ENCODE data around the gene PLA2G5.

The PLA2G5 gene

DNA sequence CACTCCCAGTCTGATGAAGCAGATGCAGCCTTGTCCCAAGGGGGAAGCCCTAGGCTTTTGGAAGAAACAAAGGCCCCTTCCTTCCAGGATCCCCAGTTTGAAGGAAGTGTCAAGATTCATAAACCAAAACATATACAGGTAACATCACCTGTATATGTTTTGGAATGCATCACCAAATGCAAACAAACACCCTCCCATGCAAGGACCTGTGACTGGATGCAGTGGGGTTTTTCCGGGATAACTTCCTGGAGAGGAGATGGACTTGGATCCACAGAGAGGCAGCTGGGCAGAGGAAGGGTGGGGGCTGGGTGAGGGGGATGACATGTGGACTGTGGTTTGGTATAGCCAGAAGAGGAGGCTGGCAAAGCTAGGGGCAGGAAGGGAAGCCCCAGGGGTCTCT lies 67.6 kb downstream of the PLA2G5 start:
- H3K4me3 ChIP-seq (ENCODE audit: low read length): no peak overlapping the region
- DNase-seq (ENCODE audit: low read depth): no peak
- TF ChIP-seq, protein P1, sequence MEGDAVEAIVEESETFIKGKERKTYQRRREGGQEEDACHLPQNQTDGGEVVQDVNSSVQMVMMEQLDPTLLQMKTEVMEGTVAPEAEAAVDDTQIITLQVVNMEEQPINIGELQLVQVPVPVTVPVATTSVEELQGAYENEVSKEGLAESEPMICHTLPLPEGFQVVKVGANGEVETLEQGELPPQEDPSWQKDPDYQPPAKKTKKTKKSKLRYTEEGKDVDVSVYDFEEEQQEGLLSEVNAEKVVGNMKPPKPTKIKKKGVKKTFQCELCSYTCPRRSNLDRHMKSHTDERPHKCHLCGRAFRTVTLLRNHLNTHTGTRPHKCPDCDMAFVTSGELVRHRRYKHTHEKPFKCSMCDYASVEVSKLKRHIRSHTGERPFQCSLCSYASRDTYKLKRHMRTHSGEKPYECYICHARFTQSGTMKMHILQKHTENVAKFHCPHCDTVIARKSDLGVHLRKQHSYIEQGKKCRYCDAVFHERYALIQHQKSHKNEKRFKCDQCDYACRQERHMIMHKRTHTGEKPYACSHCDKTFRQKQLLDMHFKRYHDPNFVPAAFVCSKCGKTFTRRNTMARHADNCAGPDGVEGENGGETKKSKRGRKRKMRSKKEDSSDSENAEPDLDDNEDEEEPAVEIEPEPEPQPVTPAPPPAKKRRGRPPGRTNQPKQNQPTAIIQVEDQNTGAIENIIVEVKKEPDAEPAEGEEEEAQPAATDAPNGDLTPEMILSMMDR (conservative IDR thresholded peaks at IDR 0.05; ENCODE audit: low read length): no peak

DNA sequence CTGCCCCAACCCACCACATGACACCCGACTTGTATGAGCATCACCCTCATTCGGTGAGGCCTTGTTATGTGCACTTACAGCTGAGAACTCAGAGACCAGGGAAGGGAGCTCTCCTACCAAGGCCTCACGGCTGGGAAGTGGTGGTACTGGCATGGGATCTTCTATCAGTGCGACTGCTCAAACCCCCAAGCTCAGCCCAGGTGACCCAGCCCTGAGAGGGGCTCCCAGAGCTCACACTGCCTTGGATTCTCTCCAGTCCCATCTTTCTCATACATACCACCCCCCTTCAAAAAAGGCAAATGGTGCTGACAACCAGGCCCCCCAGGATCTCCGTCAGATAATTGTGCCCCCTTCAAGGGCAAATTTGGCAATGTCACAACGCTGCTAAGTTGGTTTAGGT lies 68.4 kb downstream of the PLA2G5 start:
- no peak for DNase-seq (ENCODE audit: low read depth)
- no peak overlapping the region for H3K4me3 ChIP-seq (ENCODE audit: low read length)
- TF ChIP-seq, protein P1 (conservative IDR thresholded peaks at IDR 0.05; ENCODE audit: low read length): no peak

DNA sequence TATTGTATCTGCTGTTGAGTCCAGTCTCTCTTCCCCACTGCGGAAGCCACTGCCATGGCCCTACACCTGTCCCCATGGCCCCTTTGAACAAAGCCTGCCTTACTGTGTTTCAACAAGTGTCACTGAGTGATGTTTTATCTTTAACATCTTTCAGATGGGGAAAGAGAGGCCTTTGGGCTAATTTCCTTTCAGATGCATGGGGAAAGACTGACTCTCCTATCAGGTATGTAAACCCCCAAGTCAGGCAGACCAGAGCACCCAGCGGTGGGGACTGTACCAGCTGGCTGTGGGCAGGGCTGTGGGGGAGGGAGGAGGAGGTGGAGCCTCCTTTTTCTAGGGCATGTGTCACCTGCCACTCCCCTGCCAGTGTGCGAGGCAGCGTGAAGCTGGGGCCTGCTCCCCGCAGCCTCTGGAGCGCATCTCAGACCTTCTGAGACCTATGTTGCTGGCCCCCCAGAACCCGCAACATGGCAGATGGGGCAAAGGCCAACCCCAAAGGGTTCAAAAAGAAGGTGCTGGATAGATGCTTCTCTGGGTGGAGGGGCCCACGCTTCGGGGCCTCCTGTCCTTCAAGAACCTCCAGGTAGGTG lies 69.1 kb downstream of the PLA2G5 start, which contains the start of gene PLA2G2F:
Gene PLA2G2F, plus strand, starts transcription at position 363 of the 590 bp plus-strand sequence. Its CDS starts 105 bp downstream, at position 468.
- no peak for DNase-seq (ENCODE audit: low read depth)
- H3K4me3 ChIP-seq (ENCODE audit: low read length): no peak within 1 kb of the TSS
- TF ChIP-seq, protein P1 (conservative IDR thresholded peaks at IDR 0.05; ENCODE audit: low read length): no peak

DNA sequence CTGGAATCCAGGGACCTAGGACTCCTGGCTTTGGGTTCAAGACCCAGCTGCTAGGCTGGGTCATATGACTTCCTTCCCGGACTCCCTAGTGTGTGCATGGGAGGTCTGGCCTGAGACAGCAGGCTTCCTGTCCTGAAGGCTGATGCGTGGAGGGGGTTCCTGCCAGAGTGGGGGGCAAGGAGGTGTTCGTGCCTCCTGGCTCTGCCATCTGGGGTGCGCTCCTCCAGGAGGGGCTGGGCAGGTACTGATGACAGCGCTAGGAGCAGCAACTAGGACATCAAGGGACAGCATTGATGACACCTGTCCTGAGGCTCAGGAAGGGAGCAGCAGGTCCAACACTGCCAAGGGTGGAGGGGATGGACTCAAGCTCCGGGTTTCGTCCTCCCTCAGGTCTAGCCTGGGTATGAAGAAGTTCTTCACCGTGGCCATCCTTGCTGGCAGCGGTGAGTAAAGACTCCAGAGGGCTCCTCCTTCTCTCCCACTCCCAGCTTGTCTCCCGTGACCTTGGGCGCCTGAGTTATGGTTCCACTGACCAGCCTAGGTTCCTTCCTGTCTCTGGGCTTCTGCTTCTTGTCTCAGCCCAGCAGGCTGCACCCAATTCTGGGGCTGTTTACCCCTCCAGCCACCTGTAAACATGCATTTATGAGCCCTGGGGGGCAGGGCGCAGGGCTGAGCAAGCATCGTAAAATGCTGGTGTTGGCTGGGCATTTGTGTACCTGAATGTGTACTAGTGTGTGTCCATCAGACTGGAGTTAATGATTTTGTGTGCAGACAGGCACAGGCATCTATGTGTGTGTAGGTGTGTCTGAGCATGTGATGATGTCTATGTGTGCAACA lies 70.0 kb downstream of the PLA2G5 start:
- DNase-seq (ENCODE audit: low read depth): no peak
- H3K4me3 ChIP-seq (ENCODE audit: low read length): no peak overlapping the region
- TF ChIP-seq, protein P1 (conservative IDR thresholded peaks at IDR 0.05; ENCODE audit: low read length): no peak

DNA sequence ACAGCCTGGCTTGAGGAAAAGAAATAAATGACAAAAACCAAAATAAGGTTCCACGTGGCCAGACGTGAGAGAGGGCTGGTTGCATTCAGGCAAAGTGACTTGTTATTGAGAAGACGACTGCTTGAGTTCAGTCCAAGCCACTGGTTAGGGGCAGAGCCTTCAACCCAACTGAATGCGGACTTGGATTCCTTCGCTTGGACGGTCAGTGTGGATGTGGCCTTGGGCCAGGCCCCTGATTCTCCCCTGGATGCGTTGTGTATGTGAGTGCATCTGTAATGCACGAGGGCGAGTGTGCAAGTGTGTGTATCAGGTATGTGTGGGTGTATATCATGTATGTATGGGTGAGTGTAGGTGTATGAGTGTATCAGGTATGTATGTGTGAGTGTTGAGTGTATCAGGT lies 71.0 kb downstream of the PLA2G5 start:
- TF ChIP-seq, protein P1 (conservative IDR thresholded peaks at IDR 0.05; ENCODE audit: low read length): no peak
- no peak for DNase-seq (ENCODE audit: low read depth)
- H3K4me3 ChIP-seq (ENCODE audit: low read length): no peak overlapping the region

DNA sequence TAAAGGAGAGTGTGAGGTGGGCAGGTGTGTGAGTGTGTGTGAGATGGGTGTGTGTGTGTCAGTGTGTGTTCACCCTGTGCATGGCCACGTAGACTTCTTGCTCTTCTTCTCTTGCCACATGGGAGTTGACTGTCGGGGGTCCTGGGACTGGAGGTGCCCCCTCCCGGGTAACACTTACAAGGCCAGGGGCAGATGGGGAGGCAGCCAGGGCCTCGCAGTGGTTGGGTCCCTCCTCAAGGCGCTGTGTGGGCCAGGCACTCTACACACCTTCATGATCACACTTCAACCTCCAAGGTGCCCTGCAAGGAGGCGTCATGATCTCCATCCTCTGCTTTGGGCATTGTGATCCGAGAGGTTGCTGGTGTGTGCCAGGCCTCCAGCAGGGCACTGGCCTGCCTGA lies 71.5 kb downstream of the PLA2G5 start:
- no peak for DNase-seq (ENCODE audit: low read depth)
- H3K4me3 ChIP-seq (ENCODE audit: low read length): no peak overlapping the region
- TF ChIP-seq, protein P1 (conservative IDR thresholded peaks at IDR 0.05; ENCODE audit: low read length): no peak

Measured in AG10803 (cell line).